Caco-2 (cell line): Measurements from ENCODE around the gene F13A1. TPM values are rescaled to one million over a fixed set of nuclear protein-coding genes. Genes with fewer than 3 reads are reported as not detected.

Experiments used
- BruUV-seq: library from RNA; stranded (reverse); fragments of 400-500 nt; replicated peaks from 2 replicates; lab custom pipeline; 2021; lab: Mats Ljungman, UMichigan
- CTCF ChIA-PET: fragments of 300-600 bp; sonication (Branson Sonifier 250); formaldehyde crosslinking; loops from one replicate; lab custom pipeline; 2022; ENCODE audit warnings: antibody characterized with exemption; lab: Charles Lee
- POLR2A ChIA-PET: fragments of 300-600 bp; sonication (Branson Sonifier 250); formaldehyde crosslinking; loops from one replicate; lab custom pipeline; 2022; ENCODE audit warnings: antibody characterized with exemption; lab: Charles Lee
- DNase-seq, 2 experiments: peaks; one replicate each; pipeline versions ENCODE4 v3.0.0 to v3.0.0-alpha.2; 2020 to 2022
- H3K27me3 ChIP-seq: replicated peaks from 2 replicates; pipeline ENCODE4 v1.6.0; 2011; ENCODE audit warnings: low read length; ENCODE audit not compliant: control insufficient read depth, insufficient read depth
- H3K36me3 ChIP-seq: 2 replicates; pipeline ENCODE4 v1.5.1; 2011; ENCODE audit warnings: low read length; ENCODE audit not compliant: control insufficient read depth, insufficient read depth
- H3K4me1 ChIP-seq: fragments of 250-450 bp; sonication (Bioruptor Pico); 2 replicates; pipeline ENCODE4 v1.5.1; 2020; ENCODE audit warnings: mild to moderate bottlenecking
- H3K4me3 ChIP-seq: 2 replicates; pipeline ENCODE4 v1.5.1; 2011; ENCODE audit warnings: low read depth, mild to moderate bottlenecking, control low read depth, low read length
- H3K9me3 ChIP-seq: fragments of 250-450 bp; sonication (Bioruptor Pico); 2 replicates; pipeline ENCODE4 v1.5.1; 2020; ENCODE audit warnings: mild to moderate bottlenecking, moderate library complexity
- H3K27ac Mint-ChIP-seq: one replicate; pipeline ENCODE4 v1.8.0; 2022; ENCODE audit warnings: mixed read lengths; ENCODE audit not compliant: unreplicated experiment
- H3K27me3 Mint-ChIP-seq: one replicate; pipeline ENCODE4 v1.8.0; 2022; ENCODE audit warnings: mixed read lengths; ENCODE audit not compliant: insufficient read depth, unreplicated experiment
- H3K36me3 Mint-ChIP-seq: one replicate; pipeline ENCODE4 v1.8.0; 2022; ENCODE audit warnings: mild to moderate bottlenecking, mixed read lengths; ENCODE audit not compliant: insufficient read depth, unreplicated experiment
- H3K4me1 Mint-ChIP-seq: one replicate; pipeline ENCODE4 v1.8.0; 2022; ENCODE audit warnings: low read depth, mixed read lengths; ENCODE audit not compliant: unreplicated experiment
- H3K4me3 Mint-ChIP-seq: one replicate; pipeline ENCODE4 v1.8.0; 2022; ENCODE audit warnings: mild to moderate bottlenecking, moderate library complexity, mixed read lengths; ENCODE audit not compliant: unreplicated experiment
- H3K9me3 Mint-ChIP-seq: one replicate; pipeline ENCODE4 v1.8.0; 2022; ENCODE audit warnings: mixed read lengths; ENCODE audit not compliant: unreplicated experiment
- intact Hi-C: fragments of 100-400 bp; cut with micrococcal nuclease; formaldehyde crosslinking; loops from one replicate; pipeline ENCODE4 v1.10.0; 2022; ENCODE audit not compliant: unreplicated experiment
- total RNA-seq: library from RNA; stranded (reverse); gene quantifications from 2 replicates; pipeline ENCODE4 v1.2.3, GENCODE V29; 2022
- TF ChIP-seq, protein P1 (sequence below), 2 experiments: fragments of 200-600 bp in 1 of 2; IDR thresholded peaks; 1 replicate in 1 of 2; 2 replicates in 1 of 2; pipeline versions ENCODE4 v1.5.1 to v1.8.0; 2011 to 2022; ENCODE audit warnings: antibody characterized with exemption in 1 of 2, control low read depth in 1 of 2, inconsistent platforms in 1 of 2, low read depth in 1 of 2, low read length in 1 of 2, mild to moderate bottlenecking in 1 of 2, moderate library complexity in 1 of 2; ENCODE audit not compliant: insufficient read depth in 1 of 2, severe bottlenecking in 1 of 2, unreplicated experiment in 1 of 2

The F13A1 gene
- total RNA-seq, 1 experiment from 2014 or later, result not detected

DNA sequence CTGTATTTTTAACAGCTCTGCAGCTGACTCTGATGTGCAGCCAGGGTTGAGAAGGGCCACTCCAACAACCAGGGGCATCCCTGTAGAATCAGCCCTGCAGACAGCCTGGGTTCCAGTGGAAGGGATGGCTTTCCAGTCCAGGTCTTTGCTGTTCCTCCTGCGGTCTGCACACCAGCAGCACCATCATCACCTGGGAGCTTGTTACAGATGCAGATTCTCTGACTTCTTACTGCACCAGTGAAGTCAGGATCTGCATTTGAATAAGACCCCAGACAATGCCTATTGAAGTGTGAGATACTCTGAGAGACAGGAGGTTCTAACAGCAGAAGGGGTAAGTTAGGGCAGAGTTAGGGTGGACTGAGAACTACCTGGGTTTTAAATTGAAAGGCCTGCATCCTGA is 151.3 kb downstream of the F13A1 start:
- Mint-ChIP-seq H3K4me3 (no peak overlapping the region), H3K4me1 (no peaks in the 10 kb centered on the region), H3K9me3 (no peaks in the 10 kb centered on the region), H3K27me3 (peaks cover 13% of the 10 kb centered on the region), H3K36me3 (no peaks in the 10 kb centered on the region), H3K27ac (no peak overlapping the region)
- DNase-seq, result no peak
- POLR2A ChIA-PET, result no interaction called here
- H3K4me3 ChIP-seq, result no peak overlapping the region
- CTCF ChIA-PET, result no interaction called here
- no peaks in the 10 kb centered on the region for H3K4me1 ChIP-seq
- H3K9me3 ChIP-seq, result no peaks in the 10 kb centered on the region
- H3K36me3 ChIP-seq, result no peaks in the 10 kb centered on the region
- intact Hi-C loops, result no loop called here
- H3K27me3 ChIP-seq, result no peaks in the 10 kb centered on the region
- TF ChIP-seq, protein P1, sequence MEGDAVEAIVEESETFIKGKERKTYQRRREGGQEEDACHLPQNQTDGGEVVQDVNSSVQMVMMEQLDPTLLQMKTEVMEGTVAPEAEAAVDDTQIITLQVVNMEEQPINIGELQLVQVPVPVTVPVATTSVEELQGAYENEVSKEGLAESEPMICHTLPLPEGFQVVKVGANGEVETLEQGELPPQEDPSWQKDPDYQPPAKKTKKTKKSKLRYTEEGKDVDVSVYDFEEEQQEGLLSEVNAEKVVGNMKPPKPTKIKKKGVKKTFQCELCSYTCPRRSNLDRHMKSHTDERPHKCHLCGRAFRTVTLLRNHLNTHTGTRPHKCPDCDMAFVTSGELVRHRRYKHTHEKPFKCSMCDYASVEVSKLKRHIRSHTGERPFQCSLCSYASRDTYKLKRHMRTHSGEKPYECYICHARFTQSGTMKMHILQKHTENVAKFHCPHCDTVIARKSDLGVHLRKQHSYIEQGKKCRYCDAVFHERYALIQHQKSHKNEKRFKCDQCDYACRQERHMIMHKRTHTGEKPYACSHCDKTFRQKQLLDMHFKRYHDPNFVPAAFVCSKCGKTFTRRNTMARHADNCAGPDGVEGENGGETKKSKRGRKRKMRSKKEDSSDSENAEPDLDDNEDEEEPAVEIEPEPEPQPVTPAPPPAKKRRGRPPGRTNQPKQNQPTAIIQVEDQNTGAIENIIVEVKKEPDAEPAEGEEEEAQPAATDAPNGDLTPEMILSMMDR (IDR thresholded peaks at IDR 0.05; ENCODE audit: insufficient read depth in 1 of 2, low read depth in 1 of 2, low read length in 1 of 2, severe bottlenecking in 1 of 2, unreplicated experiment in 1 of 2), result no peak
- BruUV-seq, result no TSS peak

DNA sequence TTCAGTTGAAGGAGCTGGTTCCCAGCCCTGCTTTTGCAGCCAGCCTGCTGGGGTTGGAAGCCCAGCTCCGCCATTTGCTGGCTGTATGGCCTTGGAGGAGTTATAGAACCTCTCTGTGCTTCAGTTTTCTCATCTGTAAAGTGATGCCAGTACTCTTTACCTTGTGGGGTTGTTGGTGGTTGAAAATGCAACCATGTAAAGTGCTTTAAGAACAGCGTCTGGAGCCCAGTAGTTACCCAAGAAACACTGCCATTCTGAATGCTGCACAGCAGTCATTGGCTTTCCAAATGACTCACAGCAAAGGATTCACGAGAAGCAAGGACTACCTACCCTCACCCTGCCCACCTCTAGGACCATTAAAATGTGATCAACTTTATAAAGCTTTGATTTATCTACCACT is 154.4 kb downstream of the F13A1 start:
- Mint-ChIP-seq H3K27ac (no peak overlapping the region), H3K4me1 (no peaks in the 10 kb centered on the region), H3K27me3 (peaks cover 21% of the 10 kb centered on the region), H3K36me3 (no peaks in the 10 kb centered on the region), H3K9me3 (no peaks in the 10 kb centered on the region), H3K4me3 (no peak overlapping the region)
- no peak for DNase-seq
- TF ChIP-seq, protein P1 (IDR thresholded peaks at IDR 0.05; ENCODE audit: insufficient read depth in 1 of 2, low read depth in 1 of 2, low read length in 1 of 2, severe bottlenecking in 1 of 2, unreplicated experiment in 1 of 2), result no peak
- no peak overlapping the region for H3K4me3 ChIP-seq
- CTCF ChIA-PET, result no interaction called here
- no peaks in the 10 kb centered on the region for H3K36me3 ChIP-seq
- H3K27me3 ChIP-seq, result no peaks in the 10 kb centered on the region; the same call in 1 of the 2 replicates
- intact Hi-C loops, result no loop called here
- H3K9me3 ChIP-seq, result no peaks in the 10 kb centered on the region
- BruUV-seq, result no TSS peak
- POLR2A ChIA-PET, result no interaction called here
- H3K4me1 ChIP-seq, result no peaks in the 10 kb centered on the region

DNA sequence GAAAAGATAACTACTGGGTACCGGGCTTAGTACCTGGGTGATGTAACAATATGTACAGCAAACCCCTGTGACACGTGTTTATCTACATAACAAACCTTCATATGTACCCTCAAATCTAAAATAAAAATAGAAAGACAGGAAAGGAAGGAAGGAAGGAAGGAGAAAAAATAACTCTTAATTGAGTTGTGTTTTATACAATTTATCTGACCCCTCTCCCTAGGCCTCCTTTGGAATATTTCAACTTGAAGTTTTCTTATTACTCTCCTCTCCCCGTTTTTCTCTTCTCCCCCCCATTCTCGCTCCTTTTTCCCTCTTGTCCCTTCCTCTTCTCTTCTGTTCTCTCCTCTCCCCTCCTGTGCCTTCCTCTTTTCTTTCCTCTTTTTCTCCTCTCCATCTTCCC is 156.1 kb downstream of the F13A1 start:
- ChIA-PET CTCF (no interaction called here), POLR2A (no interaction called here)
- Mint-ChIP-seq H3K4me1 (no peaks in the 10 kb centered on the region), H3K27ac (no peak overlapping the region), H3K4me3 (no peak overlapping the region), H3K36me3 (no peaks in the 10 kb centered on the region), H3K27me3 (peaks cover 17% of the 10 kb centered on the region), H3K9me3 (no peaks in the 10 kb centered on the region)
- Histone ChIP-seq H3K4me3 (no peak overlapping the region), H3K27me3 (no peaks in the 10 kb centered on the region; the same call in 1 of the 2 replicates), H3K9me3 (no peaks in the 10 kb centered on the region), H3K4me1 (no peaks in the 10 kb centered on the region), H3K36me3 (no peaks in the 10 kb centered on the region)
- TF ChIP-seq, protein P1 (IDR thresholded peaks at IDR 0.05; ENCODE audit: insufficient read depth in 1 of 2, low read depth in 1 of 2, low read length in 1 of 2, severe bottlenecking in 1 of 2, unreplicated experiment in 1 of 2), result no peak
- BruUV-seq, result no TSS peak
- intact Hi-C loops, result no loop called here
- DNase-seq, result no peak
